Neutrophil (primary cell): ENCODE results near the gene MBD3L4.

Experiments used
- H3K27ac ChIP-seq: fragments of 200-600 bp; sonication (generic); 2 replicates; pipeline ENCODE4 v1.5.1; 2016; ENCODE audit warnings: mild to moderate bottlenecking, moderate library complexity
- H3K27me3 ChIP-seq: fragments of 200-600 bp; sonication (generic); 2 replicates; pipeline ENCODE4 v1.6.0; 2016; ENCODE audit warnings: mild to moderate bottlenecking
- H3K36me3 ChIP-seq: fragments of 200-600 bp; sonication (generic); 2 replicates; pipeline ENCODE4 v1.5.1; 2017
- H3K4me1 ChIP-seq, 2 experiments: fragments of 200-600 bp in 1 of 2; sonication (generic) in 1 of 2; 1 replicate in 1 of 2; 2 replicates in 1 of 2; pipeline versions ENCODE4 v1.5.1 to v1.6.1; 2013 to 2016; ENCODE audit warnings: low read depth in 1 of 2, low read length in 1 of 2, mild to moderate bottlenecking in 1 of 2, moderate library complexity in 1 of 2; ENCODE audit not compliant: control insufficient read depth in 1 of 2, insufficient read depth in 1 of 2
- H3K4me3 ChIP-seq, 2 experiments: fragments of 200-600 bp in 1 of 2; sonication (generic) in 1 of 2; 1 replicate in 1 of 2; 2 replicates in 1 of 2; pipeline ENCODE4 v1.5.1; 2013 to 2016; ENCODE audit warnings: low read depth in 1 of 2, low read length in 1 of 2, mild to moderate bottlenecking in 1 of 2, moderate library complexity in 1 of 2
- H3K9me3 ChIP-seq: fragments of 200-600 bp; sonication (generic); 2 replicates; pipeline ENCODE4 v1.5.1; 2016
- TF ChIP-seq, protein P1 (sequence below): fragments of 200-600 bp; sonication (generic); IDR thresholded peaks from 2 replicates; pipeline ENCODE4 v1.5.1; 2016; ENCODE audit warnings: antibody characterized with exemption

The MBD3L4 gene

DNA sequence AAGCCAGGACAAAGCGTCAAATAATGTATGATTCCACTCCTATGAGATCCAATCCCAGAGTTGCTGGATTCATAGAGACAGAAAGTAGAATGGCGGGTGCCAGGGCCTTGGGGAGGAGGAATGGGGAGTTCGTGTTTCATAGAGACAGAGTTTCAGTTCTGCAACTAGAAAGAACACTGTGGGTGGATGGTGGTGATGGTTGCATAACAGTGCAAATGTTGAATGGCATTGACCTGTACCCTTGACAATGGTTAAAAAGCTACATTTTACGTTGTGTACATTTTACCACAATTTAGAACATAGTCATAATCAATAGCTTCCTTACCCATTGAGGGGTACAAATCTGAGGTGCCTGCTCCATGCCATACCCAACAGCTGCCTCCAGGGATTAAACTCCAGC, 52.1 kb downstream of the MBD3L4 start:
- Histone ChIP-seq H3K27ac (no peak overlapping the region), H3K4me1 (no peaks in the 10 kb centered on the region), H3K9me3 (peaks cover 6% of the 10 kb centered on the region), H3K27me3 (peaks cover 5% of the 10 kb centered on the region), H3K36me3 (no peaks in the 10 kb centered on the region), H3K4me3 (no peak overlapping the region)
- TF ChIP-seq, protein P1, sequence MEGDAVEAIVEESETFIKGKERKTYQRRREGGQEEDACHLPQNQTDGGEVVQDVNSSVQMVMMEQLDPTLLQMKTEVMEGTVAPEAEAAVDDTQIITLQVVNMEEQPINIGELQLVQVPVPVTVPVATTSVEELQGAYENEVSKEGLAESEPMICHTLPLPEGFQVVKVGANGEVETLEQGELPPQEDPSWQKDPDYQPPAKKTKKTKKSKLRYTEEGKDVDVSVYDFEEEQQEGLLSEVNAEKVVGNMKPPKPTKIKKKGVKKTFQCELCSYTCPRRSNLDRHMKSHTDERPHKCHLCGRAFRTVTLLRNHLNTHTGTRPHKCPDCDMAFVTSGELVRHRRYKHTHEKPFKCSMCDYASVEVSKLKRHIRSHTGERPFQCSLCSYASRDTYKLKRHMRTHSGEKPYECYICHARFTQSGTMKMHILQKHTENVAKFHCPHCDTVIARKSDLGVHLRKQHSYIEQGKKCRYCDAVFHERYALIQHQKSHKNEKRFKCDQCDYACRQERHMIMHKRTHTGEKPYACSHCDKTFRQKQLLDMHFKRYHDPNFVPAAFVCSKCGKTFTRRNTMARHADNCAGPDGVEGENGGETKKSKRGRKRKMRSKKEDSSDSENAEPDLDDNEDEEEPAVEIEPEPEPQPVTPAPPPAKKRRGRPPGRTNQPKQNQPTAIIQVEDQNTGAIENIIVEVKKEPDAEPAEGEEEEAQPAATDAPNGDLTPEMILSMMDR, result no peak
